Measurements from ENCODE around the gene CADM1. TPM values are rescaled to one million over a fixed set of nuclear protein-coding genes. Genes with fewer than 3 reads are reported as not detected.
"Not testable (repeated sequence)": the region's sequence is repeated elsewhere in the genome, so short reads cannot be mapped to it uniquely, and the experiment has no call there.

Gene CADM1
- total and polyA plus RNA-seq, 4 donors, result 31.7 to 243 (median 77.9) TPM

GRCh38 chr11:115476463-115477286, 27.5 kb downstream of the CADM1 start:
- no peak overlapping the region for H3K9ac ChIP-seq (ENCODE audit: insufficient read depth in 1 of 2, low read length in 2 of 2)
- no peaks in the 10 kb centered on the region for H3K9me3 ChIP-seq (ENCODE audit: control insufficient read depth in 4 of 4, insufficient read depth in 3 of 4, low read length in 3 of 4)
- no peaks in the 10 kb centered on the region for H3K4me1 ChIP-seq (ENCODE audit: control insufficient read depth in 5 of 5, insufficient read depth in 5 of 5, low read length in 5 of 5)
- H3K4me3 ChIP-seq, result no peak overlapping the region
- ATAC-seq (ENCODE audit: insufficient read depth, low FRiP score), result no peak
- 65 to 68% methylated on average over 7 of the region's 7 CpGs for WGBS, 2 donors
- DNase-seq, result no peak
- H3K27me3 ChIP-seq (ENCODE audit: control insufficient read depth in 3 of 3, insufficient read depth in 3 of 3, low read length in 2 of 3), result no peaks in the 10 kb centered on the region
- no peak overlapping the region for H3K27ac ChIP-seq (ENCODE audit: low read depth in 1 of 2, low read length in 1 of 2)
- H3K36me3 ChIP-seq (ENCODE audit: control insufficient read depth in 4 of 4, insufficient read depth in 4 of 4, low read length in 4 of 4), result no peaks in the 10 kb centered on the region
- TF ChIP-seq CTCF (IDR thresholded peaks at IDR 0.05; ENCODE audit: control extremely low read depth, extremely low read depth), result no peak

- no peak overlapping the region for H3K9ac ChIP-seq (ENCODE audit: insufficient read depth in 1 of 2, low read length in 2 of 2)
- WGBS, 2 donors, result 94 to 97% methylated on average over 4 of the region's 4 CpGs
Observed at GRCh38 chr11:115475564-115475963, 28.7 kb downstream of the CADM1 start.

GRCh38 chr11:115474306-115474705, 29.9 kb downstream of the CADM1 start:
- not testable (repeated sequence) for DNase-seq; H3K9ac ChIP-seq (ENCODE audit: insufficient read depth in 1 of 2, low read length in 2 of 2); ATAC-seq (ENCODE audit: insufficient read depth, low FRiP score); H3K4me1 ChIP-seq (ENCODE audit: control insufficient read depth in 5 of 5, insufficient read depth in 5 of 5, low read length in 5 of 5); H3K36me3 ChIP-seq (ENCODE audit: control insufficient read depth in 4 of 4, insufficient read depth in 4 of 4, low read length in 4 of 4); H3K27ac ChIP-seq (ENCODE audit: low read depth in 1 of 2, low read length in 1 of 2); H3K27me3 ChIP-seq (ENCODE audit: control insufficient read depth in 3 of 3, insufficient read depth in 3 of 3, low read length in 2 of 3); H3K4me3 ChIP-seq; H3K9me3 ChIP-seq (ENCODE audit: control insufficient read depth in 4 of 4, insufficient read depth in 3 of 4, low read length in 3 of 4)
- WGBS, 2 donors, result 85 to 88% methylated on average over 3 of the region's 3 CpGs

More at GRCh38 chr11:115475564-115475963, 28.7 kb downstream of the CADM1 start:
- ATAC-seq (ENCODE audit: insufficient read depth, low FRiP score), result no peak
- no peak for TF ChIP-seq CTCF (IDR thresholded peaks at IDR 0.05; ENCODE audit: control extremely low read depth, extremely low read depth)
- Histone ChIP-seq H3K4me1 (ENCODE audit: control insufficient read depth in 5 of 5, insufficient read depth in 5 of 5, low read length in 5 of 5) (peaks cover 0 to 6% (median 0%) of the 10 kb centered on the region in 5 donors), H3K36me3 (ENCODE audit: control insufficient read depth in 4 of 4, insufficient read depth in 4 of 4, low read length in 4 of 4) (no peaks in the 10 kb centered on the region), H3K27me3 (ENCODE audit: control insufficient read depth in 3 of 3, insufficient read depth in 3 of 3, low read length in 2 of 3) (no peaks in the 10 kb centered on the region), H3K9me3 (ENCODE audit: control insufficient read depth in 4 of 4, insufficient read depth in 3 of 4, low read length in 3 of 4) (no peaks in the 10 kb centered on the region), H3K27ac (ENCODE audit: low read depth in 1 of 2, low read length in 1 of 2) (no peak overlapping the region), H3K4me3 (no peak overlapping the region)
- DNase-seq, result no peak

- WGBS, 2 donors, result 96 to 97% methylated on average over 8 of the region's 8 CpGs
- Histone ChIP-seq H3K4me3 (no peak overlapping the region), H3K9me3 (ENCODE audit: control insufficient read depth in 4 of 4, insufficient read depth in 3 of 4, low read length in 3 of 4) (no peaks in the 10 kb centered on the region), H3K27me3 (ENCODE audit: control insufficient read depth in 3 of 3, insufficient read depth in 3 of 3, low read length in 2 of 3) (no peaks in the 10 kb centered on the region), H3K4me1 (ENCODE audit: control insufficient read depth in 5 of 5, insufficient read depth in 5 of 5, low read length in 5 of 5) (peaks cover 0 to 6% (median 0%) of the 10 kb centered on the region in 5 donors), H3K36me3 (ENCODE audit: control insufficient read depth in 4 of 4, insufficient read depth in 4 of 4, low read length in 4 of 4) (no peaks in the 10 kb centered on the region), H3K27ac (ENCODE audit: low read depth in 1 of 2, low read length in 1 of 2) (no peak overlapping the region), H3K9ac (ENCODE audit: insufficient read depth in 1 of 2, low read length in 2 of 2) (no peak overlapping the region)
- no peak for TF ChIP-seq CTCF (IDR thresholded peaks at IDR 0.05; ENCODE audit: control extremely low read depth, extremely low read depth)
- ATAC-seq (ENCODE audit: insufficient read depth, low FRiP score) (no peak), DNase-seq (no peak)
Observed at GRCh38 chr11:115473167-115473566, 31.0 kb downstream of the CADM1 start.
